MCF 10A (cell line): ENCODE measurements around the gene SKOR1. TPM values are rescaled to one million over a fixed set of nuclear protein-coding genes. Genes with fewer than 3 reads are reported as not detected.

Experiments used
- BruUV-seq: library from RNA; stranded (reverse); fragments of 400-500 nt; replicated peaks from 2 replicates; lab custom pipeline; 2021; lab: Mats Ljungman, UMichigan
- CTCF ChIA-PET: fragments of 300-600 bp; sonication (Branson Sonifier 250); formaldehyde crosslinking; extraction: SDS; loops from one replicate; lab custom pipeline; 2021; ENCODE audit warnings: antibody characterized with exemption, inconsistent platforms; lab: Yijun Ruan, JAX
- POLR2A ChIA-PET: fragments of 300-600, 350-650 bp; sonication (Branson Sonifier 250); formaldehyde crosslinking; extraction: SDS; loops from one replicate; lab custom pipeline; 2020; ENCODE audit warnings: antibody characterized with exemption, inconsistent platforms; lab: Yijun Ruan, JAX
- DNase-seq: peaks from one replicate; pipeline ENCODE4 v3.0.0-alpha.2; 2018; ENCODE audit not compliant: unreplicated experiment
- H3K27ac Mint-ChIP-seq: one replicate; pipeline ENCODE4 v1.8.0; 2022; ENCODE audit warnings: mild to moderate bottlenecking, low read depth, mixed read lengths; ENCODE audit not compliant: unreplicated experiment
- H3K27me3 Mint-ChIP-seq: one replicate; pipeline ENCODE4 v1.8.0; 2022; ENCODE audit warnings: mixed read lengths; ENCODE audit not compliant: insufficient read depth, unreplicated experiment
- H3K36me3 Mint-ChIP-seq: one replicate; pipeline ENCODE4 v1.8.0; 2022; ENCODE audit warnings: mild to moderate bottlenecking, moderate library complexity, mixed read lengths; ENCODE audit not compliant: insufficient read depth, unreplicated experiment
- H3K4me1 Mint-ChIP-seq: one replicate; pipeline ENCODE4 v1.8.0; 2022; ENCODE audit warnings: mixed read lengths; ENCODE audit not compliant: insufficient read depth, unreplicated experiment
- H3K4me3 Mint-ChIP-seq: one replicate; pipeline ENCODE4 v1.8.0; 2022; ENCODE audit warnings: mild to moderate bottlenecking, moderate library complexity, mixed read lengths; ENCODE audit not compliant: unreplicated experiment
- H3K9me3 Mint-ChIP-seq: one replicate; pipeline ENCODE4 v1.8.0; 2022; ENCODE audit warnings: mixed read lengths; ENCODE audit not compliant: unreplicated experiment
- intact Hi-C: fragments of 100-400 bp; cut with micrococcal nuclease; formaldehyde crosslinking; loops from 2 replicates; pipeline ENCODE4 v1.14.1; 2022
- total RNA-seq: library from RNA; stranded (reverse); gene quantifications from 2 replicates; pipeline ENCODE4 v1.2.3, GENCODE V29; 2022
- TF ChIP-seq, protein P1 (sequence below): fragments of 200-600 bp; IDR thresholded peaks from one replicate; pipeline ENCODE4 v1.8.0; 2022; ENCODE audit warnings: antibody characterized with exemption, mild to moderate bottlenecking; ENCODE audit not compliant: unreplicated experiment

The SKOR1 gene
- total RNA-seq, 1 experiment from 2014 or later, result 0.07 TPM

DNA sequence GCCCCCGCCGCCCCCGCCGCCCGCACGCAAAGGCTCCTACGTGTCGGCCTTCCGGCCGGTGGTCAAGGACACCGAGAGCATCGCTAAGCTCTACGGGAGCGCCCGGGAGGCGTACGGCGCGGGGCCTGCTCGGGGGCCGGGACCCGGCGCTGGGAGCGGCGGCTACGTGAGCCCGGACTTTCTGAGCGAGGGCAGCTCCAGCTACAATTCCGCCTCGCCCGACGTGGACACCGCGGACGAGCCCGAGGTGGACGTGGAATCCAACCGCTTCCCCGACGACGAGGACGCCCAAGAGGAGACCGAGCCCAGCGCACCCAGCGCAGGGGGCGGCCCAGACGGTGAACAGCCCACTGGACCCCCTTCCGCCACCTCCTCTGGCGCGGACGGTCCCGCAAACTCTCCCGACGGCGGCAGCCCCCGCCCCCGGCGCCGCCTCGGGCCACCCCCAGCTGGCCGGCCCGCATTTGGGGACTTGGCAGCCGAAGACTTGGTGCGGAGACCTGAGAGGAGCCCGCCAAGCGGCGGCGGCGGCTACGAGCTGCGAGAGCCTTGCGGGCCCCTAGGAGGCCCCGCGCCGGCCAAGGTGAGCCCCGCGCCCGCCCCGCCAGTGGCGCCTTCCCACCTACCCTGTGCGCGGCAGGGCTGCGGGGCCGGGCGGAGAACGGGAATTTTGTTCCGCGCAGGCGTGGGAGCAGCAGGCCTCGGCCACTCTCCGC, 2.4 kb downstream of the SKOR1 start:
- POLR2A ChIA-PET, result no interaction called here
- CTCF ChIA-PET, result no interaction called here

DNA sequence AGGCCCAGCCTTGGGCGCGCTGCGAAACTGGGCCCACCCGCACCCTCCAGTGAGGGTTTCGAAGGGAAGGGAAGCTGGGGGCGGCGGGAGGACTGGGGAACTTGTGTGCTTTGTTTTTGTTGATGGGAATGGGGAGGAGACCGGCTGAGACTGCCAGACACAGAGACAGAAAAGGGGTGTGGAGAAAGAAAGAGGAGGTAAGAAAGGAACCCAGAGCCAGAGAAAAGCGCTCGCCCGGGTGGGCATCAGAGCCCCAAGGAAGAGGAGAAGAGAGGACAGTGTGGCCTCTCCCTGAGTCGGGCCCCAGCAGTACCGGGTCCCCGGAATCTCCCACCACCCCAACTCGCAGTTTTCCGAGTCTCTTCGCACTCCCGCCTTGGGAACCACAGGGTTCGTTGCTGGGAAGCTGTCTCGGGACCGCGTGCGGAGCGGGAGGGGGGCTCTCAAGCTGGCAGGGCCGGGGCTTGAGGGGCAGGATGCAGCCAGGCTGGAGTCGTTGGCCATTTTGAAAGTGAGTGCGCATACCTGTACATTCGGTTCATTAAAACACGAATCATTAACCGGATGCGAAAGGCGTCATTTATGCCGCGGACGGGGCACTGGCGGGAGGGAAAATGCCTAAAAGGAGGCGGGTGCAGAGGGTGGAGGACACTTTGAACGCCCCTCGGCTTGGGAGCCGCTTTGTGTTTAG, 3.1 kb downstream of the SKOR1 start:
- POLR2A ChIA-PET, result no interaction called here
- peaks cover 6% of the 10 kb centered on the region for H3K4me1 Mint-ChIP-seq
- DNase-seq, result no peak
- no TSS peak for BruUV-seq
- intact Hi-C loops, result no loop called here
- H3K4me3 Mint-ChIP-seq, result no peak overlapping the region
- H3K9me3 Mint-ChIP-seq, result no peaks in the 10 kb centered on the region
- no peaks in the 10 kb centered on the region for H3K36me3 Mint-ChIP-seq
- H3K27me3 Mint-ChIP-seq, result peaks cover 31% of the 10 kb centered on the region
- no peak overlapping the region for H3K27ac Mint-ChIP-seq
- CTCF ChIA-PET, result no interaction called here
- TF ChIP-seq, protein P1, sequence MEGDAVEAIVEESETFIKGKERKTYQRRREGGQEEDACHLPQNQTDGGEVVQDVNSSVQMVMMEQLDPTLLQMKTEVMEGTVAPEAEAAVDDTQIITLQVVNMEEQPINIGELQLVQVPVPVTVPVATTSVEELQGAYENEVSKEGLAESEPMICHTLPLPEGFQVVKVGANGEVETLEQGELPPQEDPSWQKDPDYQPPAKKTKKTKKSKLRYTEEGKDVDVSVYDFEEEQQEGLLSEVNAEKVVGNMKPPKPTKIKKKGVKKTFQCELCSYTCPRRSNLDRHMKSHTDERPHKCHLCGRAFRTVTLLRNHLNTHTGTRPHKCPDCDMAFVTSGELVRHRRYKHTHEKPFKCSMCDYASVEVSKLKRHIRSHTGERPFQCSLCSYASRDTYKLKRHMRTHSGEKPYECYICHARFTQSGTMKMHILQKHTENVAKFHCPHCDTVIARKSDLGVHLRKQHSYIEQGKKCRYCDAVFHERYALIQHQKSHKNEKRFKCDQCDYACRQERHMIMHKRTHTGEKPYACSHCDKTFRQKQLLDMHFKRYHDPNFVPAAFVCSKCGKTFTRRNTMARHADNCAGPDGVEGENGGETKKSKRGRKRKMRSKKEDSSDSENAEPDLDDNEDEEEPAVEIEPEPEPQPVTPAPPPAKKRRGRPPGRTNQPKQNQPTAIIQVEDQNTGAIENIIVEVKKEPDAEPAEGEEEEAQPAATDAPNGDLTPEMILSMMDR, result no peak

More for the DNA sequence above, 2.4 kb downstream of the SKOR1 start:
- H3K27ac Mint-ChIP-seq, result no peak overlapping the region
- TF ChIP-seq, protein P1, result no peak
- no peaks in the 10 kb centered on the region for H3K36me3 Mint-ChIP-seq
- intact Hi-C loops, result no loop called here
- peaks cover 37% of the 10 kb centered on the region for H3K27me3 Mint-ChIP-seq
- BruUV-seq, result no TSS peak
- H3K9me3 Mint-ChIP-seq, result no peaks in the 10 kb centered on the region
- DNase-seq, result no peak
- H3K4me3 Mint-ChIP-seq, result no peak overlapping the region
- peaks cover 6% of the 10 kb centered on the region for H3K4me1 Mint-ChIP-seq

DNA sequence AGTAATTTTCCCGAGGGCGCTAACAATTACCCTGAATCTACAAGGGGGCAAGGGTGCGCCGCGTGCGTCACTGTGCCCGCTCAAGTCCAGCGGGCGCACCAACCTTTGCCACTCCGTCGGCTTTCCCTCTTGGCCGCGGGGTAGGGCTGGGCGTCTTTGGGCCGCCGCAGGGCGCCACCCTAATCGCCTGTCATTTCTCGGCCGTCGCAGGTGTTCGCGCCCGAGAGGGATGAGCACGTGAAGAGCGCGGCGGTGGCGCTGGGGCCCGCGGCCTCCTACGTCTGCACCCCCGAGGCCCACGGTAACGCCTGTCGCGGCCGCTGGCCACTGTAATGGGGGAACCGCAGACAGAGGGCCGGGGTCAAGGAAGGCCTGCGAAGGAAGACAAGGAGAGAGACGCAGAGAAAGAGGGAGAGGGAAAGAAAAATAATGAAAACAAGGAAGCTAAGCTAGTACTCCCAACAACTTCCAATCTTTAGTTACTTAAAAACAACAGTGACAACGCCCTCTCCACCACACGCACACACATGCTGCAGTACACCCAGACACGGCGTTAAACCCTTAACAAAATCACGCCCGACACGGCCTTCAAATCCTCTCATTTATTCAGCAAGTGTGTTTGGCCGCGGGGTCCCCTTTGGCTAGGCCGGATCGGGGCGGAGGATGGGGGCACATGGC, 3.8 kb downstream of the SKOR1 start:
- Mint-ChIP-seq H3K4me1 (peaks cover 5% of the 10 kb centered on the region), H3K9me3 (no peaks in the 10 kb centered on the region), H3K27ac (no peak overlapping the region), H3K36me3 (no peaks in the 10 kb centered on the region), H3K4me3 (no peak overlapping the region), H3K27me3 (peaks cover 24% of the 10 kb centered on the region)
- intact Hi-C loops, result no loop called here
- no peak for DNase-seq
- no TSS peak for BruUV-seq
- TF ChIP-seq, protein P1, result no peak
- ChIA-PET POLR2A (interaction anchor here (1.2 kb wide), 1 partner anchor 589 kb away, joined by 3 read pairs; no protein-coding TSS in a partner anchor), CTCF (no interaction called here)
